ENCODE measurements around the gene DAAM2.

Gene DAAM2

DNA sequence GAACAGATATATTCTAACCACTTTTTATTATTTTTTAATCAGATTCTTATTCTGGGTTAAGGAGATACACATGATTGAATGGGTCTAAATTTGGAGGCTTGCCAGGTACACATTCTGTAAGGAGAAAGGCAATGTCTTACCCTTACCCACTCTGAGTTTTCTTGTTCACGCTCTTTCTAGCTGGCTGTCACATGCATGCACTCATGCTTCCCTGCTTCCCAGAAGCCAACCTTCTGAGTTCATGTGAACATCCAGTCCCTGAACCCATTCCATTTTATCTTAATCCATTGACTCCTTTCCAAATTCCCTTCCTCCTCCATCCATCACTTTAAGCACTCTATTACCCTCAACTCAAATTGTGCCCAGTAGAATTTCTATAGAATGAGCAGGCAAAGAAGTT is 159.5 kb downstream of the DAAM2 start:
- DNase-seq (ENCODE audit: low read depth in 2 of 2, low spot score in 1 of 2): no peak

DNA sequence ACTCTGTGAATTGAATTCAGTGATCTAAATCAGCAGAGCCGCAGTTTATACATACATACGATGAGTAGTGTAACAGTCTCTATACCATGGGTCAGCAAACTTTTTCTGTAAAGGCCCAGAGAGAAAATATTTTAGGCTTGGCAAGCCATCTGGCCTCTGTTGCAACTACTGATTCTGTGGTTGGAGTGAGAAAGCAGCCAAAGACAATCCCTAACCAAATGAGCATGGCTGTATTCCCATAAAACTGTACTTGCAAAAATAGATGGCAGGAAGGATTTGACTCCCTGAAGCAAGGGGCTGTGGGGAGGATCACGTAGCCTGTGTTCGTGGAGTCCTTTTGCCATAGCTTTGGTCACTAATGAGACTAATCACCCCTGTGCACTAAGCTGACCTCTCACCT is 160.0 kb downstream of the DAAM2 start:
- no peak for DNase-seq (ENCODE audit: low read depth in 2 of 2, low spot score in 1 of 2)

DNA sequence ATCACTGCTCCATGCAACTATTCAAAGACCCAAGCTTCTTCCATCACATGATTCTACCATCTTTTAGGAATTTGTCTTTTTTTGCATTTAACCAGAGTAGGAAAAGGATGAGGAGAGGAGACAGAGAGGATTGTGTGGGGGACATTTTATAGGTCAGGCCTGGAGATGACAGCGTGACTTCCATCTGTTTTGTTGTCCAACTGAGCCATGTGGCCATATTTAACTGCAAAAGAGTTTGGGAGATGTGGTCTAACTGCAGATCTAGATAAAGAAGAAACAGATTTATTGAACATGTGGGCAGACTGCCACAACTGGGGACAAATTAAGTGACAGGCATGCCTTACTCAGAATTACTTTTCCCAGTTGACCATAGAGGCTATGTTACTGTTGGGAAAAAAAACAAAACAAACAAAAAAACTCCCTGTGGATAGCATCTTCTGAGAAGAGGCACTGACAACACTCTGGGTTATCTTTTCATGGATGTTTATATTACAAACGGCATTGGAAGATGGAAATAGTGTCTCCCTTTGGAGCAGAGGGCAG is 161.0 kb downstream of the DAAM2 start:
- no peak for DNase-seq (ENCODE audit: low read depth in 2 of 2, low spot score in 1 of 2)

Data from stimulated activated CD8-positive, alpha-beta memory T cell treated with anti-CD3 and anti-CD28 coated beads, Interleukin-4, amount 100 ng/mL, for 1 hour (primary cell).